Choroid plexus epithelial cell (primary cell): ENCODE data around the gene PADI2.

Source experiments
- DNase-seq: peaks from one replicate; pipeline ENCODE4 v3.0.0-alpha.2; 2010; ENCODE audit warnings: low read depth
- H3K4me3 ChIP-seq: 2 replicates; pipeline ENCODE4 v1.5.1; 2011; ENCODE audit warnings: low read depth, mild to moderate bottlenecking, control low read depth, low read length, moderate library complexity
- CTCF ChIP-seq: conservative IDR thresholded peaks from 2 replicates; pipeline ENCODE4 v1.5.1; 2011; ENCODE audit warnings: low read depth, mild to moderate bottlenecking, control low read depth, inconsistent platforms, low read length, moderate library complexity

PADI2 gene

GRCh38 chr1:17163371-17163770 lies 44.1 kb upstream of the PADI2 start:
- H3K4me3 ChIP-seq, result no peak overlapping the region
- no peak for DNase-seq
- no peak for TF ChIP-seq CTCF

GRCh38 chr1:17162941-17163340 lies 43.7 kb upstream of the PADI2 start:
- H3K4me3 ChIP-seq, result no peak overlapping the region

GRCh38 chr1:17161926-17162800 lies 42.9 kb upstream of the PADI2 start:
- DNase-seq, result no peak
- H3K4me3 ChIP-seq, result no peak overlapping the region
- no peak for TF ChIP-seq CTCF

More at GRCh38 chr1:17162941-17163340, 43.7 kb upstream of the PADI2 start:
- DNase-seq, result no peak
- no peak for TF ChIP-seq CTCF

- DNase-seq, result peak; percentile 39
- no peak overlapping the region for H3K4me3 ChIP-seq
- TF ChIP-seq CTCF, result no peak
These were observed 42.0 kb upstream of the PADI2 start for GRCh38 chr1:17161137-17161740.

- no peak for DNase-seq
- H3K4me3 ChIP-seq, result no peak overlapping the region
- TF ChIP-seq CTCF, result no peak
These were observed 39.7 kb upstream of the PADI2 start for GRCh38 chr1:17158961-17159360.

- no peak overlapping the region for H3K4me3 ChIP-seq
- TF ChIP-seq CTCF, result no peak
- peak; percentile 58 for DNase-seq
These were observed 36.9 kb upstream of the PADI2 start for GRCh38 chr1:17156108-17156507.
